K562 (cell line): ENCODE measurements around the gene CDH16. TPM values are rescaled to one million over a fixed set of nuclear protein-coding genes. Genes with fewer than 3 reads are reported as not detected.

Experiments used
- ARID1B ChIP-seq: fragments of 450-650 bp; IDR thresholded peaks from 2 replicates; pipeline ENCODE4 v1.6.1; 2016; ENCODE audit warnings: antibody characterized with exemption, mild to moderate bottlenecking, inconsistent platforms
- CTBP1 ChIP-seq: fragments of 450-650 bp; IDR thresholded peaks from 2 replicates; pipeline ENCODE4 v1.6.1; 2016; ENCODE audit warnings: borderline replicate concordance
- ETV1 ChIP-seq: fragments of 450-650 bp; conservative IDR thresholded peaks from 2 replicates; pipeline ENCODE4 v1.6.1; 2016; ENCODE audit warnings: missing genetic modification characterization, control low read depth, low read depth, missing compliant biosample characterization
- FOXP1 ChIP-seq: sonication (generic); formaldehyde crosslinking; IDR thresholded peaks from 2 replicates; pipeline ENCODE4 v1.8.0; 2022; ENCODE audit warnings: mild to moderate bottlenecking, missing genetic modification reagents
- GABPA ChIP-seq: fragments of 200-800 bp; sonication (Bioruptor generic); conservative IDR thresholded peaks from 2 replicates; pipeline ENCODE4 v1.6.1; 2016; ENCODE audit warnings: low read depth, missing genetic modification characterization, missing compliant biosample characterization
- HMGN3 ChIP-seq: IDR thresholded peaks from 2 replicates; pipeline ENCODE4 v1.6.1; 2011; ENCODE audit warnings: borderline replicate concordance, low read depth, mild to moderate bottlenecking, mixed read lengths, low read length; ENCODE audit not compliant: insufficient read length; ENCODE audit errors: extremely low read depth
- RCOR1 ChIP-seq, 2 experiments: IDR thresholded peaks; 2 replicates each; pipeline ENCODE4 v1.6.1; 2012; ENCODE audit warnings: low read depth in 2 of 2, low read length in 2 of 2, borderline replicate concordance in 1 of 2, improper control_type of control experiment in 1 of 2
- SIX5 ChIP-seq, 2 experiments: IDR thresholded peaks; 2 replicates each; pipeline ENCODE4 v1.6.1; 2011; ENCODE audit warnings: low read length in 2 of 2, borderline replicate concordance in 1 of 2, low read depth in 1 of 2, mild to moderate bottlenecking in 1 of 2, moderate library complexity in 1 of 2; ENCODE audit not compliant: insufficient read depth in 1 of 2
- SMC3 ChIP-seq: conservative IDR thresholded peaks from 2 replicates; pipeline ENCODE4 v1.6.1; 2011; ENCODE audit warnings: low read depth, low read length, improper control_type of control experiment; ENCODE audit not compliant: insufficient read depth
- TAL1 ChIP-seq: fragments of 450-650 bp; IDR thresholded peaks from 2 replicates; pipeline ENCODE4 v1.6.1; 2016; ENCODE audit warnings: mild to moderate bottlenecking
- TCFL5 ChIP-seq: fragments of 250-450 bp; sonication (Bioruptor Pico); conservative IDR thresholded peaks from 2 replicates; pipeline ENCODE4 v1.6.1; 2021; ENCODE audit warnings: mild to moderate bottlenecking, moderate library complexity, matching md5 sums
- ZNF23 ChIP-seq: fragments of 250-450 bp; sonication (Bioruptor Pico); IDR thresholded peaks from 2 replicates; pipeline ENCODE4 v1.4.0; 2020; ENCODE audit warnings: mild to moderate bottlenecking
- polyA plus RNA-seq, 8 experiments: library from polyadenylated mRNA; depleted of rRNA in 4 of 8; stranded (reverse) in 5 of 8; unstranded in 3 of 8; fragments of >200 nt; fragmentation: Nextera tagmentation in 2 of 8; fragmentation: Illumina TruSeq in 1 of 8; extraction: Ambion mirVana in 2 of 8; extraction: Trizol in 1 of 8; gene quantifications; 2 replicates each; pipeline versions ENCODE4 v1.2.1 to v1.2.3, GENCODE V29; 2011 to 2014; ENCODE audit warnings: inconsistent platforms in 1 of 8, missing spikeins in 1 of 8
- total RNA-seq, 7 experiments: library from RNA; depleted of rRNA in 6 of 7; stranded (reverse); fragments of >200 nt in 6 of 7; fragmentation: Illumina TruSeq in 2 of 7; extraction: Trizol in 2 of 7; gene quantifications; 2 replicates each; pipeline versions ENCODE4 v1.2.1 to v1.2.3, GENCODE V29; 2011 to 2021; ENCODE audit warnings: low replicate concordance in 1 of 7
- TF ChIP-seq, protein P1 (sequence below): sonication (generic); formaldehyde crosslinking; IDR thresholded peaks from 2 replicates; pipeline ENCODE4 v1.8.0; 2022; ENCODE audit warnings: mild to moderate bottlenecking, missing genetic modification reagents, borderline replicate concordance
- TF ChIP-seq, protein P2 (sequence below): fragments of 450-650 bp; formaldehyde crosslinking; IDR thresholded peaks from 2 replicates; pipeline ENCODE4 v1.4.0; 2020; ENCODE audit warnings: mild to moderate bottlenecking, moderate library complexity
- TF ChIP-seq, protein P3 (sequence below), 3 experiments: fragments of 200-800 bp in 1 of 3; fragments of 250-450 bp in 1 of 3; fragments of 450-650 bp in 1 of 3; sonication (Bioruptor Pico) in 1 of 3; sonication (Bioruptor generic) in 1 of 3; formaldehyde crosslinking in 1 of 3; IDR thresholded peaks; 2 replicates each; pipeline versions ENCODE4 v1.6.1 to v1.8.0; 2016 to 2022; ENCODE audit warnings: mild to moderate bottlenecking in 2 of 3, missing genetic modification characterization in 2 of 3, missing compliant biosample characterization in 1 of 3, moderate library complexity in 1 of 3
- TF ChIP-seq, protein P4 (sequence below): fragments of 250-450 bp; sonication (Bioruptor Pico); IDR thresholded peaks from 2 replicates; pipeline ENCODE4 v1.4.0; 2020; ENCODE audit warnings: borderline replicate concordance

The CDH16 gene
- total and polyA plus RNA-seq, 9 of the 15 experiments (the other 6 are each of a cell fraction or from before 2014, with no cell fraction given): not detected

DNA sequence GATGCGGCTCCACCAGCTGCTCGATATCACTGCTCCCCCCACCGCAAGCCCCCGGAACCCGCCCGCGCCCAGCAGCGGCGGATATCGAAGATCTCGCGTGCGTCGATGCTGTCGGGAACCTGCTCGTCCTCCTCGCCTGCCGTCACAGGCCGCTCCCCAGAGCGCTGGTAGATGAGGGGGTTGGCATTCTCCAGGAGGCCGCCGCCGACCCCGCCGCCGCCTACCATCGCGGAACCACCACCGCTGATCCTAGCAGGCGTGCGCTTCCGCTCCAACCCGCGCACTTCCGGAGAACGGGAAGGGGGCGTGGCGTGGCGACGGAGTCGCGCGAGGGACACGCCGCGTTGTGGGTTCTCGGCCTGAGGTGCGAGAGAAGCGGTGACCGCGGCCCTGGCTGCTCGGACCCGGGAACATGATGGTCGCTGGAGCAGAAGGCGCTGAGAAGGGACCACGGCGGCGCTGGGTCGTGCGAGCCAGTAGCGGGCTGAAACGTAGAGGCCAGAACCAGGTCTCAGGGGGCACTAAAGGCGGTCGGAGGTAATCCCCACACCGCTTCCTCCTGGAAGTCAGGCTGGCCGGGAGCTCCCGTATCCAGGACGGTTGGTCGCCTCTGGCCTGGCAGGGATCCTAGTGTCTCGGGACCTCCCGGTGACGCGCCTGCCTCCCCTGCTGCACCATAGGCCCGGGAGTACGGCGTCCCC lies 15.6 kb upstream of the CDH16 start, which contains the start of gene CIAO2B (continued):
- TF ChIP-seq, protein P1, sequence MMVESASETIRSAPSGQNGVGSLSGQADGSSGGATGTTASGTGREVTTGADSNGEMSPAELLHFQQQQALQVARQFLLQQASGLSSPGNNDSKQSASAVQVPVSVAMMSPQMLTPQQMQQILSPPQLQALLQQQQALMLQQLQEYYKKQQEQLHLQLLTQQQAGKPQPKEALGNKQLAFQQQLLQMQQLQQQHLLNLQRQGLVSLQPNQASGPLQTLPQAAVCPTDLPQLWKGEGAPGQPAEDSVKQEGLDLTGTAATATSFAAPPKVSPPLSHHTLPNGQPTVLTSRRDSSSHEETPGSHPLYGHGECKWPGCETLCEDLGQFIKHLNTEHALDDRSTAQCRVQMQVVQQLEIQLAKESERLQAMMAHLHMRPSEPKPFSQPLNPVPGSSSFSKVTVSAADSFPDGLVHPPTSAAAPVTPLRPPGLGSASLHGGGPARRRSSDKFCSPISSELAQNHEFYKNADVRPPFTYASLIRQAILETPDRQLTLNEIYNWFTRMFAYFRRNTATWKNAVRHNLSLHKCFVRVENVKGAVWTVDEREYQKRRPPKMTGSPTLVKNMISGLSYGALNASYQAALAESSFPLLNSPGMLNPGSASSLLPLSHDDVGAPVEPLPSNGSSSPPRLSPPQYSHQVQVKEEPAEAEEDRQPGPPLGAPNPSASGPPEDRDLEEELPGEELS (CRISPR knock-in tag): 0 out of 2 replicates have a peak, but pooled peaks have one; percentile 24
- TF ChIP-seq SMC3: no peak
- peak; percentile 15; the same call in 1 of the 2 replicates for TF ChIP-seq ARID1B
- peak; percentile 96 for TF ChIP-seq GABPA (tag)
- no peak for TF ChIP-seq TCFL5
- no peak for TF ChIP-seq TAL1
- no peak for TF ChIP-seq FOXP1
- TF ChIP-seq, protein P2, sequence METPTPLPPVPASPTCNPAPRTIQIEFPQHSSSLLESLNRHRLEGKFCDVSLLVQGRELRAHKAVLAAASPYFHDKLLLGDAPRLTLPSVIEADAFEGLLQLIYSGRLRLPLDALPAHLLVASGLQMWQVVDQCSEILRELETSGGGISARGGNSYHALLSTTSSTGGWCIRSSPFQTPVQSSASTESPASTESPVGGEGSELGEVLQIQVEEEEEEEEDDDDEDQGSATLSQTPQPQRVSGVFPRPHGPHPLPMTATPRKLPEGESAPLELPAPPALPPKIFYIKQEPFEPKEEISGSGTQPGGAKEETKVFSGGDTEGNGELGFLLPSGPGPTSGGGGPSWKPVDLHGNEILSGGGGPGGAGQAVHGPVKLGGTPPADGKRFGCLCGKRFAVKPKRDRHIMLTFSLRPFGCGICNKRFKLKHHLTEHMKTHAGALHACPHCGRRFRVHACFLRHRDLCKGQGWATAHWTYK: no peak
- peak; percentile 44 for TF ChIP-seq HMGN3
- 0 out of 4 replicates have a peak, but pooled peaks of 1 of the 2 experiments have one; percentile 17 for TF ChIP-seq SIX5 (IDR thresholded peaks at IDR 0.05; ENCODE audit: borderline replicate concordance in 1 of 2, insufficient read depth in 1 of 2, low read depth in 1 of 2, low read length in 2 of 2)
- no peak; a peak in 1 of 4 replicates for TF ChIP-seq RCOR1 (IDR thresholded peaks at IDR 0.05; ENCODE audit: borderline replicate concordance in 1 of 2, low read depth in 2 of 2, low read length in 2 of 2)
- TF ChIP-seq, protein P3, sequence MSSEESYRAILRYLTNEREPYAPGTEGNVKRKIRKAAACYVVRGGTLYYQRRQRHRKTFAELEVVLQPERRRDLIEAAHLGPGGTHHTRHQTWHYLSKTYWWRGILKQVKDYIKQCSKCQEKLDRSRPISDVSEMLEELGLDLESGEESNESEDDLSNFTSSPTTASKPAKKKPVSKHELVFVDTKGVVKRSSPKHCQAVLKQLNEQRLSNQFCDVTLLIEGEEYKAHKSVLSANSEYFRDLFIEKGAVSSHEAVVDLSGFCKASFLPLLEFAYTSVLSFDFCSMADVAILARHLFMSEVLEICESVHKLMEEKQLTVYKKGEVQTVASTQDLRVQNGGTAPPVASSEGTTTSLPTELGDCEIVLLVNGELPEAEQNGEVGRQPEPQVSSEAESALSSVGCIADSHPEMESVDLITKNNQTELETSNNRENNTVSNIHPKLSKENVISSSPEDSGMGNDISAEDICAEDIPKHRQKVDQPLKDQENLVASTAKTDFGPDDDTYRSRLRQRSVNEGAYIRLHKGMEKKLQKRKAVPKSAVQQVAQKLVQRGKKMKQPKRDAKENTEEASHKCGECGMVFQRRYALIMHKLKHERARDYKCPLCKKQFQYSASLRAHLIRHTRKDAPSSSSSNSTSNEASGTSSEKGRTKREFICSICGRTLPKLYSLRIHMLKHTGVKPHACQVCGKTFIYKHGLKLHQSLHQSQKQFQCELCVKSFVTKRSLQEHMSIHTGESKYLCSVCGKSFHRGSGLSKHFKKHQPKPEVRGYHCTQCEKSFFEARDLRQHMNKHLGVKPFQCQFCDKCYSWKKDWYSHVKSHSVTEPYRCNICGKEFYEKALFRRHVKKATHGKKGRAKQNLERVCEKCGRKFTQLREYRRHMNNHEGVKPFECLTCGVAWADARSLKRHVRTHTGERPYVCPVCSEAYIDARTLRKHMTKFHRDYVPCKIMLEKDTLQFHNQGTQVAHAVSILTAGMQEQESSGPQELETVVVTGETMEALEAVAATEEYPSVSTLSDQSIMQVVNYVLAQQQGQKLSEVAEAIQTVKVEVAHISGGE (CRISPR knock-in tag; IDR thresholded peaks at IDR 0.05): peak in 2 of 3 experiments; percentile 7 to 97; a peak in 3 of 6 replicates
- TF ChIP-seq ETV1 (tag): peak; percentile 89
- TF ChIP-seq CTBP1: peak; percentile 73; the same call in 1 of the 2 replicates
- no peak for TF ChIP-seq ZNF23 (CRISPR knock-in tag)
- TF ChIP-seq, protein P4, sequence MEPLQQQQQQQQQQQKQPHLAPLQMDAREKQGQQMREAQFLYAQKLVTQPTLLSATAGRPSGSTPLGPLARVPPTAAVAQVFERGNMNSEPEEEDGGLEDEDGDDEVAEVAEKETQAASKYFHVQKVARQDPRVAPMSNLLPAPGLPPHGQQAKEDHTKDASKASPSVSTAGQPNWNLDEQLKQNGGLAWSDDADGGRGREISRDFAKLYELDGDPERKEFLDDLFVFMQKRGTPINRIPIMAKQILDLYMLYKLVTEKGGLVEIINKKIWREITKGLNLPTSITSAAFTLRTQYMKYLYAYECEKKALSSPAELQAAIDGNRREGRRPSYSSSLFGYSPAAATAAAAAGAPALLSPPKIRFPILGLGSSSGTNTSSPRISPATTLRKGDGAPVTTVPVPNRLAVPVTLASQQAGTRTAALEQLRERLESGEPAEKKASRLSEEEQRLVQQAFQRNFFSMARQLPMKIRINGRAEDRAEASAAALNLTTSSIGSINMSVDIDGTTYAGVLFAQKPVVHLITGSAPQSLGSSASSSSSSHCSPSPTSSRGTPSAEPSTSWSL (CRISPR knock-in tag): no peak
